Stromal cell of bone marrow (primary cell): ENCODE measurements around the gene ANKRD30B.
"Not testable (repeated sequence)": the region's sequence is repeated elsewhere in the genome, so short reads cannot be mapped to it uniquely, and the experiment has no call there.

ENCODE experiments used
- DNase-seq: peaks from one replicate; pipeline ENCODE4 v3.0.0-alpha.2; 2012; ENCODE audit warnings: low read depth

Gene ANKRD30B, protein sequence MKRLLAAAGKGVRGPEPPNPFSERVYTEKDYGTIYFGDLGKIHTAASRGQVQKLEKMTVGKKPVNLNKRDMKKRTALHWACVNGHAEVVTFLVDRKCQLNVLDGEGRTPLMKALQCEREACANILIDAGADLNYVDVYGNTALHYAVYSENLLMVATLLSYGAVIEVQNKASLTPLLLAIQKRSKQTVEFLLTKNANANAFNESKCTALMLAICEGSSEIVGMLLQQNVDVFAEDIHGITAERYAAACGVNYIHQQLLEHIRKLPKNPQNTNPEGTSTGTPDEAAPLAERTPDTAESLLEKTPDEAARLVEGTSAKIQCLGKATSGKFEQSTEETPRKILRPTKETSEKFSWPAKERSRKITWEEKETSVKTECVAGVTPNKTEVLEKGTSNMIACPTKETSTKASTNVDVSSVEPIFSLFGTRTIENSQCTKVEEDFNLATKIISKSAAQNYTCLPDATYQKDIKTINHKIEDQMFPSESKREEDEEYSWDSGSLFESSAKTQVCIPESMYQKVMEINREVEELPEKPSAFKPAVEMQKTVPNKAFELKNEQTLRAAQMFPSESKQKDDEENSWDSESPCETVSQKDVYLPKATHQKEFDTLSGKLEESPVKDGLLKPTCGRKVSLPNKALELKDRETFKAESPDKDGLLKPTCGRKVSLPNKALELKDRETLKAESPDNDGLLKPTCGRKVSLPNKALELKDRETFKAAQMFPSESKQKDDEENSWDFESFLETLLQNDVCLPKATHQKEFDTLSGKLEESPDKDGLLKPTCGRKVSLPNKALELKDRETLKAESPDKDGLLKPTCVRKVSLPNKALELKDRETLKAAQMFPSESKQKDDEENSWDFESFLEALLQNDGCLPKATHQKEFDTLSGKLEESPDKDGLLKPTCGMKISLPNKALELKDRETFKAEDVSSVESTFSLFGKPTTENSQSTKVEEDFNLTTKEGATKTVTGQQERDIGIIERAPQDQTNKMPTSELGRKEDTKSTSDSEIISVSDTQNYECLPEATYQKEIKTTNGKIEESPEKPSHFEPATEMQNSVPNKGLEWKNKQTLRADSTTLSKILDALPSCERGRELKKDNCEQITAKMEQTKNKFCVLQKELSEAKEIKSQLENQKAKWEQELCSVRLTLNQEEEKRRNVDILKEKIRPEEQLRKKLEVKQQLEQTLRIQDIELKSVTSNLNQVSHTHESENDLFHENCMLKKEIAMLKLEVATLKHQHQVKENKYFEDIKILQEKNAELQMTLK (N-terminal part only)

DNA sequence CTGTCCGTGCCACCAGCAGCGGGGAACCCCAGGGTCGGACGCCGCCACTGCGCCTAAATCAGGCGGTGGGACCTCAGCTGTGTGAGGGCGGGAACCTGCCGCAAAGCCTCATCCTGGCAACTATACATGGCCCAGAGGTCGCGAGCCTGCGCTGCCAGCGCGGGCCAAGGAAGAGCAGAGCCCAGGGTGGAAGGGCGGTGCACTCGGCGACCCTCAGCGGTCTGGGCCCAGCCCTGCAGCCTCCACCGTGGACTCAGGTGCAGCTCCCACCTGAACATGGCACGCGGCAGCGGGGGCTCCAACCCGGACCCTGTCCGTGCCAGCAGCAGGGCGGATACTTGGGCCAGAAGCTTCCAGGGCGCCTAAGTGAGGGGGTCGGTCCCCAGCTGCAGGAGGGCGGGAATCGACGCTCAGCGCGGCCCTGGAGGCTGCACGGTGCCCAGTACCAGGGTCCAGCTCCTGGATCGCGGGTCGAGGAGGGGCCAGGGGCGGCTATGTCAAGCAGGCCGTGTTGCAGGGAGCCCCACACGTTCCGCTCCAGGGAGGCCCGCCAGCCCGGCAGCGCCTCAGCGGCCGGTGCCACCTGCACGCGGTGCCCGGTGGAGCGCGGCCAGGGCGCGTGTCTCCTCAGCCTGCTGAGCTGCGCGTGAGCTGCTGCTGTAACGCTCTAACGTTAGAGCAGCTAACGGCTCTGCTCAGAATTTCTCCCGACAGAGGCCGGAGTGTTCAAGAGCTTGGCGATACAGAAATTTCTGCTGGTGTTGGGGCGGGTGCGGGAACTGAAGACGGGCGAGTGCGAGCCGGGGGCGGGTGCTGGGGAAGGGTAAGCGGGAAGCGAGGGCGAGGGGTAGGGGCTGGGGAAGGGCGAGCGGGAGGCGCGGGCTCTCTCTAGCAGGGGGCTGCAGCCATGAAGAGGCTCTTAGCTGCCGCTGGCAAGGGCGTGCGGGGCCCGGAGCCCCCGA is at the start of gene ANKRD30B:
Gene ANKRD30B, plus strand, starts transcription at position 660 of the 962 bp plus-strand sequence. Its CDS starts 248 bp downstream, at position 908.
- DNase-seq = no peak

DNA sequence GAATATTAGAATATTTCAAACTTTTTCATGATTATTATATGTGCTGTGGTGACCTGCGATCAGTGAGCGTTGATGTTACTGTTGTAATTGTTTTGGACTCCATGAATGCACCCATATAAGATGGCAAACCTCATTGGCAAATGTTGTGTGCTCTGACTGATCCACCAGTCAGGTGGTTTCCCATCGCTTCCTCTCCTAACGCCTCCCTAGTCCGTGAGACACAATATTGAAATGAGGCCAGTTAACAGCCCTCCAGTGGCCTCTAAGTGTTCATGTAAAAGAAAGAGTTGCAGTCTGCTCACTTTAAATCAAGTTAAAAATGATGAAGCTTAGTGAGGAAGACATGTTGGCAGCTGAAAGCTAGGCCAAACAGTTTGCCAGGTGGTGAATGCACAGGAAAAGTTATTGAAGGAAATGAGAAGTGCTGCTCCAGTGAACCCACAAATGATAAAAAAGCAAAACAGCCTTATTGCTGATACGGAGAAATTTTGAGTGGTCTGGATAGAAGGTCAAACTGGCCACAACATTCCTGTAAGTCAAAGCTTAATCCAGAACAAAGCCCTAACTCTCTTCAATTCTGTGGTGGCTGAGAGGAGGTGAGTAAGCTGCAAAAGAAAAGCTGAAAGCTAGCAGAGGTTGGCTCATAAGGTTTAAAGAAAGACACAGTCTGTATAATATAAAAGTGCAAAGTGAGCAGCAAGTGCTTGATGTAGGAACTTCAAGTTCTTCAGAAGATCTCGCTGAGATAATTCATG is 46.5 kb upstream of the ANKRD30B start:
- DNase-seq = not testable (repeated sequence)

DNA sequence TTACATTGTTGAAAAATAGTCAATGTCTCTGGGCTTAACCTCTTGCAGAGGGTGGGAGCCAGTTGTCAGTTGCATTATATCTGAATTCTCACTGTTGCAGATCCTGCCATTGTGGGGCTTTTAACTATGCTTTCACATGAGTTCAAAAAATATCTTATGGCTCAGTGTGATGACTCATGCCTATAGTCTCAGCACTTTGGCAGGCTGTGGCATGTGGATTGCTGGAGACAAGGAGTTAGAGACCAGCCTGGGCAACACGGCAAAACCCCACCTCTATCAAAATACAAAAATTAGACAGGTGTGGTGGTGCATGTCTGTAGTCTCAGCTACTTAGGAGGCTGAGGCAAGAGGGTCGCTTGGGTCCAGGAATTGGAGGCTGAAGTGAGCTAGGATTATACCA is 38.2 kb upstream of the ANKRD30B start:
- DNase-seq = not testable (repeated sequence)

DNA sequence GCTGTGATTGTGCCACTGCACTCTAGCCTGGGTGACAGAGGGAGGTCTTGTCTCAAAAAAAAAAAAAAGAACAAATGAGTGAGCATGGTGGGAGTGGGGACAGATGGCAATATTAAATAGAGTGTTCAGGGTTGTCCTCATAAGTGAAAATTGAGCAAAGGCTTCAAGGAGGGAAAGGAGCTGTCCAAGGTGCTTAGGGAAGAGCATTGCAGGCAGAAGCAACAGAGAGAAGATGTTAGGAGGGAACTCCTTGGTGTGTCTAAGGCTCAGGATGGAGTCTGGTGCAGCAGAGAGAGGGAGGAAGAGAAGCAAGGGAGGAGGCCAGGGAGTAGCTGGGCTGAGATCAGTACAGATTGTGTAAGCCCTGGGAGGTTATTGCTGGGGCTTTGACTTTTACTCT is 26.4 kb upstream of the ANKRD30B start:
- not testable (repeated sequence) for DNase-seq

DNA sequence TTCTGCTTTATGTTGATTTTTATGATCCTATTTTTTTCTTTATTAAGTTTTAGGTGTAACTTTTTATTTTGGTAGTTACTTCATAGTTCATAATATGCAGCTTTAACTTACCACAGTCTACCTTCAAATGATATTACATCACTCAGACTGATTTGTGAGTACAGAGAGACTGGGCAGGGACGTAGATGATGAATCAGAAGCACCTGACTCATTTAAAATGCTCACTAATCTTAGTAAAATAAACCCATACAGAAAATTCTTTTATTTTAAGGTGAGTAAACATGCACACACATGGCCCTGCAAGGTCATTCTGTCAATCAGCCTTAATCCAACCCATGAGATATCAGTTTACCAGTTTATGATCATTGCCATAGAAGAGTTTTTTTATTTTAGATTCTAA is 8.9 kb upstream of the ANKRD30B start:
- peak; percentile 9 for DNase-seq

DNA sequence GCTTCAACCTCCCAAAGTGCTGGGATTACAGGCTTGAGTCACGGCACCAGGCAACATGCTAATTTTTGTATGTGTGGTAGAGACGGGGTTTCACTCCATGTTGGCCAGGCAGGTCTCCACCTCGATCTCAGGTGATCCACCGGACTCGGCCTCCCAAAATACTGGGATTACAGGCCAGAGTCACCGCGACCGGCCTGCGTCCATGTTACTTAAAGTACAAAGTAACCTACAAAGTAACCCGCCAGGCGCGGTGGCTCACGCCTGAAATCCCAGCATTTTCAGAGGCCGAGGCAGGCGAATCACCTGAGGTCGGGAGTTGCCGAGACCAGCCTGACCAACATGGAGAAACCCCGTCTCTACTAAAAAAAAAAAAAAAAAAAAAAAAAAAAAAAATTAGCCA is 1.1 kb upstream of the ANKRD30B start:
- DNase-seq = no peak

DNA sequence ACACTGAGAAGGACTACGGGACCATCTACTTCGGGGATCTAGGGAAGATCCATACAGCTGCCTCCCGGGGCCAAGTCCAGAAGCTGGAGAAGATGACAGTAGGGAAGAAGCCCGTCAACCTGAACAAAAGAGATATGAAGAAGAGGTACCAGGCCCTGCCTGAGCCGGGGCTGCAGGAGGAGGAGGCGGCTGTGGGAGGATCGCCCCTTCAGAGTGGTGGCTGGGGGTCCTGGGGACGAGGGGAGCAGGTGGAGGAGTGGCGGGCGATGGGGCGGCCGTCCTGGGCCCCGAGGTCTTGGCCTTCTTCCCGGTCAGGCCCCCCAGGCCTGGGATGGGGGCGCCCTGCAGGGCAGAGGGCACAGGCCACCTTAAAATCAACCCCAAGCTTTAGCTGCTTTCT is 524 bp downstream of the ANKRD30B start:
- no peak for DNase-seq

DNA sequence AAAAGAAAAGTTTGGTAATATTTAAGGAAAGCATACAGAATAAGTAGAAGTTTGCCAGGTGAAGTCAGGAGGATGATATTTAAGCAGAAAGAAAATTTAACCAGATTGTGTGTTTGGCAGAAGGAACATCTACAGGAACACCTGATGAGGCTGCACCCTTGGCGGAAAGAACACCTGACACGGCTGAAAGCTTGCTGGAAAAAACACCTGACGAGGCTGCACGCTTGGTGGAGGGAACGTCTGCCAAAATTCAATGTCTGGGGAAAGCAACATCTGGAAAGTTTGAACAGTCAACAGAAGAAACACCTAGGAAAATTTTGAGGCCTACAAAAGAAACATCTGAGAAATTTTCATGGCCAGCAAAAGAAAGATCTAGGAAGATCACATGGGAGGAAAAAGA is 15.6 kb downstream of the ANKRD30B start:
- not testable (repeated sequence) for DNase-seq

DNA sequence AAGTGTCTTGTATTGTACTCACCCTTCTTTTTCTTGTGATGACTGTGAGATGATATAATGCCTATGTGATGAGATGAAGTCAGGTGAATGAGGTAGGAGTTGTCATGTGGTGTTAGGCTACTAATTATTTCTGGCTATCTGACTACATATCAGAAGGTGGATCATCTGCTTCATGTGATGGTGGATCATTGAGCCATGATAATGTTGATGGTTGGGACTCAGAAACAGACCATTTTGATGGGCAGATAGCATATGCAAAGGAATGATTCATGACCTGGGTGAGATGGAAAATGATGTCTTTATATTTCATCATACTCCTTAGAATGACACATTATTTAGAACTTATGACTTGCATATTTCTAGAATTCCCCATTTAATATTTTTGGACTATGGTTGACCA is 19.5 kb downstream of the ANKRD30B start:
- DNase-seq = peak; percentile 52

DNA sequence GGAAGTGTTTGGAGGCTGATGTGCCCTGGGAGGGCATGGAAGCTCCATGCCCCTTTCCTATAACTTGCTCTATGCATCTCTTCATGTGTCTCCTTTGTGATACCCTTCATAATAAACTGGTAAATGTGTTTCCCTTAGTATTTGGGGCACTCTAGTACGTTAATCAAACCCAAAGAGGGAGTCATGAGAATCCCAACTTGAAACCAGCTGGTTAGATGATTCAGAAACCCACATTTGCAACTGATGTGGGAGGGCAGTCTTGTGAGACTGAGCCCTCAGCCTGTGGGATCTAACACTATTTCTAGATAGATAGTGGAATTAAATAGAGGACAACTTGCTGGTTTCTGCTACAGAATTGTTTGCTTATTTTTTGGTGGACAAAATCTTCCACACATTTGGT is 20.3 kb downstream of the ANKRD30B start:
- DNase-seq = peak; percentile 75

DNA sequence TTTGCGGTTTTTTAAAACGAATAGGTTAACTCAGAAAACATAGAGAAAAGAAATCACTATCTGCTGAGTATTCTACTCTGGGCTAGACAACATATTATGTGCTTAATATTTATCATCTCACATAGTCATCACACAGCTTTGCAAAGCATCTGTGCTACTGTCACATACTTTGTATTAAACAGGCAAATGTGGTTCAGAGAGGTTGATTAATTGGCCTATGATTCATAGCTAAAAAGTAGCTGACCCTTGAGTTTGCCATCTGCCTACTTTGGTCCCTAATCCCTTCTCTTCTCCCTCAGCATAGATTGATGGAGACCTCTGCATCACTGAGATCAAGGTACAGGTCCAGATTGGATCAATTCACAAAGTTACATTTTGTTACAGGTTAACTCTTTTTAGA is 21.4 kb downstream of the ANKRD30B start:
- no peak for DNase-seq

DNA sequence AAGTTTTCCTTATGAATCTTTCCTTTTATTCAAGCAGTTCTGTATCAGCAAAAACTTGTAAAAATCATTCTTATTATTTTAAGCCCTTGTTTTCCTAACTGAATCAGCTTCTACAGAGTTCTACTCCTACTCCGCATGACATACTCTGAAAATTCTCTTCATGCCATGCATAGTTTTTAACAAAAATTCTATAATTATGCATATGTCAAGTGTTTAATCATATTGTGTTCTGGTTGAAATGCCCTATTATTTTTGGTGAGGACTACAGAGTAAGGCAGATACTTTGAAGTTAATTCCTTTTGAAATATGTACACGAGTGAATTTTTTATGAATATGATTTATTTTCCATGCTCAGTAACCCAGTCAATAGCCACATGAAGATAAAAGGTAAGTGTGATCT is 28.8 kb downstream of the ANKRD30B start:
- no peak for DNase-seq

DNA sequence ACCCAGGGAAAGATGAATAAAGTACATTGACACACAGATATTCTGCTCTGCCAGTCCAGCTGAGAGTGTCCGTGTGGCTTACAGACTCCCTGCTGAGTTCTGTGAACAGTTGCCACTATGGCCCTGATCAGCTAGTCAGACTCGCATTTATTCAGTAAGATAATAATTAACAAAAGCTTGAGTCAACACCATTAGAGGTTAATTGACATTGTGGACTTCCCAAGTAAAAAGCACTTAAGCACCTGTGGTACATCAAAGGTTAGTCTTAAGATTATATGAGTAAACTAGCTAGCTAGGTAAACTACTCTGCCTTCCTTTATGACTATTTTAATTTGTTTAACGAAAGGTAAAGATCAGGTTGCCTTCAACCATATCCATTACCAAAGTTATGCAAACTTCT is 33.7 kb downstream of the ANKRD30B start:
- no peak for DNase-seq

DNA sequence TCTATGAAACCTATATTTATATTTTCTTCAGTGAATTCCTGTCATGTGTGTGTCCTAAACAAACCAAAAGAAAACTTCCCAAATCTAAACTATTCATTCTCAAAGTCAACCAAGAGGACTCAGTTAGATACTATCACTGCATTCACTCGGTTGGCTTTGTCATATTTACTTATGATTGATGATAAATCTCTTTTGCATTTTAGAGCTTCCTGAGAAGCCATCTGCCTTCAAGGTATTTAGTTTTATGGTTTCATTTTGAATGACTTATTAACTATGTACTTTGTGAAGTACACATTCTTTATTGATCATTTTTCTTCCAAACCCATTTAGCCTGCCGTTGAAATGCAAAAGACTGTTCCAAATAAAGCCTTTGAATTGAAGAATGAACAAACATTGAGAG is 36.2 kb downstream of the ANKRD30B start:
- no peak for DNase-seq

DNA sequence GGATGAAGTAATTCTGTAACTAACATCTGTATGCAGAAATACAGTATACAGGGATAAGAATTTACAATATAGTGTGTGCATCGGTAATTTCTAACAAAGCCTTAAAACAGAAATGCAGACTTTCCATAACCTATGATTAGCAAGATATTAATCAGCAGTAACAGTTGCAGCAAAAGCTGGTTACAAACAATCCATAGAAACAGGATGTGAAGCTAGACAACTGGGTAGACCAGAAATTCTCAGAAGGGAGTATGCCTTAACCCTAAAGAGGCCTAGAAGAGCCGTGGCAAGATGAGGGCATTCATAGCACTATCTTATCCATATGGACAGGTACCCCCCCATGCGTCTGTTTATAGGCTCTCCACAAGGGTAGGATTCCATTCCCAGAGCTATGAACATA is 48.9 kb downstream of the ANKRD30B start:
- DNase-seq = not testable (repeated sequence)

DNA sequence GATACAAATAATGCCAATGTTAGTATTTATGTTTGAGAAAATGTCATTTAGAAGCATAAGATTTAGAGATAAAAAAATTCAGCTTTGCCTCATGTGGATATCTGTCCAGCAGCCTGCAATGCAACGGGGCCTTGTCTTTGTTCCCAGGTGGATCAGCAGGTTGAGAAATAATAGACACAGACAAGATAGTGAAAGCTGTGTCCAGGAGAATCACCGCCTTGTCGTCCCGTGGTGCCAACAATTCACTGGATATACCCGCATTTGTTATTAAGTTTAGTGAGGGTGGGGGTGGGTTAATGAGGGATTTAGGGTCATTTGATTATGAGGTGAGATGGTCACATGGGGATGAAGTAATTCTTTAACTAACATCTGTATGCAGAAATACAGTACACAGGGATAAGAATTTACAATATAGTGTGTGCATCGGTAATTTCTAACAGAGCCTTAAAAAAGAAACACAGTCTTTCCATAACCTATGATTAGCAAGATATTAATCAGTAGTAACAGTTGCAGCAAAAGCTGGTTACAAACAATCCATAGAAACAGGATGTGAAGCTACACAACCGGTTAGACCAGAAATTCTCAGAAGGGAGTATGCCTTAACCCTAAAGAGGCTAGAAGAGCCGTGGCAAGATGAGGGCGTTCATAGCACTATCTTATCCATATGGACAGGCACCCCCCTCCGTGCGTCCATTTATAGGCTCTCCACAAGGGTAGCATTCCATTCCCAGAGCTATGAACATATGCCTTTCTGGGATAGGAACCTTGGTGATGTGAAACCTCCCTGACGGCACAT is 50.2 kb downstream of the ANKRD30B start:
- DNase-seq = not testable (repeated sequence)

DNA sequence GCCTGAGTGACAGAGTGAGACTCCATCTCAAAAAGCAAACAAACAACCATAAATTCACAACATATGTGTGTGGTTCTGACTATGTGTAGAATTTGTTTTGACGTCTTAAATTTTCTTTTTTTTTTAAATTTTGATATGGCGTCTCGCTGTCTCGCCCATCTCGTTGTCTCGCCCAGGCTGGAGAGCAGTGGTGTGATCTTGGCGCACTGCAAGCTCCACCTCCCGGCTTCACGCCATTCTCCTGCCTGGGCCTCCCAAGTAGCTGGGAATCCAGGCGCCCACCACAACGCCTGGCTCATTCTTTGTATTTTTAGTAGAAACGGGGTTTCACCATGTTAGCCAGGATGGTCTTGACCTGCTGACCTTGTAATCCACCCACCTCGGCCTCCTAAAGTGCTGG is 63.1 kb downstream of the ANKRD30B start:
- not testable (repeated sequence) for DNase-seq

DNA sequence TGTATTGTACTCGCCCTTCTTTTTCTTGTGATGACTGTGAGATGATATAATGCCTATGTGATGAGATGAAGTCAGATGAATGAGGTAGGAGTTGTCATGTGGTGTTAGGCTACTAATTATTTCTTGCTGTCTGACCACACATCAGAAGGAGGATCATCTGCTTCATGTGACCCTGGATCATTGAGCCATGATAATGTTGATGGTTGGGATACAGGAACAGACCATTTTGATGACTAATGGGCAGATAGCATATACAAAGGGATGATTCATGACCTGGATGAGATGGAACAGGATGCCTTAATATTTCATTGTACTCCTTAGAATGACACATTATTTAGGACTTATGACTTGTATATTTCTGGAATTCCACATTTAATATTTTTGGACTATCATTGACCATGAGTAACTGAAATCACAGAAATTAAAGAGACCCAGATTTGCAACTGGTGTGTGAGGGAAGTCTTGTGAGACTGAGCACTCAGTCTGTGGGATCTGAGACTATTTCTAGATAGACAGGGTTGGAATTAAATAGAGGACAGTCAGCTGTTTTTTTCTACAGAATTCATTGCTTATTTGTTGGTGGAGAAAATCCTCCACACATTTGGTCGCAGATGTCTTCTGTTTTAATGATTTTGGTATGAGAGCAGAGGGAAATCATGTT is 79.1 kb downstream of the ANKRD30B start:
- peak; percentile 74 for DNase-seq

DNA sequence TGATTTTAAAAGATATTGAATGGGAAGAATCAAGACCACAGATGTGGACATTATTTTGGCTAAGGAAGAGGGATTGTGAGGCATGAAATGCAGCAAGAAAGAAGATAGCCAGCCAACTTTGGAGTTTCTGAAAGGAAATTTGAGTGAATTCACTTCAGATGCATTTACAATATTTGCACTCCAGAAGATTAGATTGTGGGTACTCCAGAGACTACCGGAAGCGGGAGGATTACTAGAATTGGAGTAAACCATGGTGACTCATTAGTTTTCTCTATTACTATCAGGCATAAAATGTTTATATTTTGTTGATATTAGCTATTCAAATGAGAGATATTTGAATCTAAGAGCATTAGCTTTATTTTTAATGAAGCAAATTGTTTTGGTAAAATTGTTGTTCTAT is 93.6 kb downstream of the ANKRD30B start:
- DNase-seq = not testable (repeated sequence)
